Neuronal stem cell (in vitro differentiated cells): ENCODE measurements around the gene ZZZ3.

Source experiments
- DNase-seq: peaks from one replicate; pipeline ENCODE4 v3.0.0-alpha.2; 2013; ENCODE audit warnings: low spot score
- H2AFZ ChIP-seq: one replicate; pipeline ENCODE4 v1.6.1; 2013; ENCODE audit warnings: mild to moderate bottlenecking, low read length, inconsistent platforms
- H2AK5ac ChIP-seq: 2 replicates; pipeline ENCODE4 v1.6.1; 2013; ENCODE audit warnings: low read depth, mild to moderate bottlenecking, inconsistent platforms, low read length, moderate library complexity, mixed read lengths
- H2BK120ac ChIP-seq: 2 replicates; pipeline ENCODE4 v1.6.1; 2013; ENCODE audit warnings: low read depth, mild to moderate bottlenecking, inconsistent platforms, low read length, moderate library complexity, mixed read lengths
- H2BK12ac ChIP-seq: one replicate; pipeline ENCODE4 v1.6.1; 2013; ENCODE audit warnings: low read length, inconsistent platforms
- H2BK15ac ChIP-seq: 2 replicates; pipeline ENCODE4 v1.6.1; 2013; ENCODE audit warnings: mild to moderate bottlenecking, low read length, inconsistent platforms, mixed read lengths
- H2BK5ac ChIP-seq: one replicate; pipeline ENCODE4 v1.6.1; 2013; ENCODE audit warnings: inconsistent platforms, mild to moderate bottlenecking, low read length, moderate library complexity
- H3K14ac ChIP-seq: one replicate; pipeline ENCODE4 v1.6.1; 2013; ENCODE audit warnings: low read length, inconsistent platforms
- H3K18ac ChIP-seq: 2 replicates; pipeline ENCODE4 v1.6.1; 2013; ENCODE audit warnings: low read length, inconsistent platforms
- H3K23ac ChIP-seq: 2 replicates; pipeline ENCODE4 v1.6.1; 2013; ENCODE audit warnings: low read depth, mild to moderate bottlenecking, mixed read lengths, low read length, inconsistent platforms; ENCODE audit not compliant: poor library complexity
- H3K27ac ChIP-seq: replicated peaks from 3 replicates; pipeline ENCODE4 v1.5.1; 2013; ENCODE audit warnings: low read length, inconsistent platforms
- H3K27me3 ChIP-seq, 3 experiments: 2 replicates each; pipeline ENCODE4 v1.6.1; 2013; ENCODE audit warnings: low read length in 3 of 3, mild to moderate bottlenecking in 2 of 3, inconsistent platforms in 1 of 3, low read depth in 1 of 3, mixed read lengths in 1 of 3, moderate library complexity in 1 of 3; ENCODE audit not compliant: control insufficient read depth in 3 of 3, insufficient read depth in 3 of 3
- H3K36me3 ChIP-seq, 2 donors: replicated peaks in 1 of 2; 2 replicates each; pipeline ENCODE4 v1.6.1; 2013; ENCODE audit warnings: low read length in 2 of 2; ENCODE audit not compliant: control insufficient read depth in 2 of 2, insufficient read depth in 2 of 2
- H3K4ac ChIP-seq: 2 replicates; pipeline ENCODE4 v1.6.1; 2013; ENCODE audit warnings: inconsistent platforms, mild to moderate bottlenecking, low read length, moderate library complexity
- H3K4me1 ChIP-seq, 2 donors: 1 replicate in 1 of 2; 2 replicates in 1 of 2; pipeline ENCODE4 v1.6.1; 2013; ENCODE audit warnings: low read length in 2 of 2, low read depth in 1 of 2; ENCODE audit not compliant: control insufficient read depth in 2 of 2, insufficient read depth in 1 of 2
- H3K4me2 ChIP-seq: one replicate; pipeline ENCODE4 v1.6.1; 2013; ENCODE audit warnings: mild to moderate bottlenecking, low read length, inconsistent platforms; ENCODE audit not compliant: insufficient read depth, poor library complexity, severe bottlenecking
- H3K4me3 ChIP-seq, 2 donors: 2 replicates each; pipeline ENCODE4 v1.5.1; 2013; ENCODE audit warnings: low read length in 2 of 2, mild to moderate bottlenecking in 2 of 2, inconsistent platforms in 1 of 2, moderate library complexity in 1 of 2
- H3K79me1 ChIP-seq: one replicate; pipeline ENCODE4 v1.6.1; 2013; ENCODE audit warnings: low read depth, mild to moderate bottlenecking, inconsistent platforms, low read length, moderate library complexity
- H3K9ac ChIP-seq: one replicate; pipeline ENCODE4 v1.6.1; 2013; ENCODE audit warnings: mild to moderate bottlenecking, low read depth, low read length, inconsistent platforms; ENCODE audit not compliant: poor library complexity
- H3K9me3 ChIP-seq, 2 donors: replicated peaks in 1 of 2; 2 replicates each; pipeline versions ENCODE3 to v1.6.1; 2013; ENCODE audit warnings: low read length in 2 of 2, mild to moderate bottlenecking in 2 of 2, inconsistent platforms in 1 of 2, low read depth in 1 of 2, mixed read lengths in 1 of 2, moderate library complexity in 1 of 2; ENCODE audit not compliant: control insufficient read depth in 2 of 2, insufficient read depth in 1 of 2
- H4K8ac ChIP-seq: one replicate; pipeline ENCODE4 v1.6.1; 2013; ENCODE audit warnings: low read depth, mild to moderate bottlenecking, inconsistent platforms, low read length, moderate library complexity
- H4K91ac ChIP-seq: one replicate; pipeline ENCODE4 v1.6.1; 2013; ENCODE audit warnings: low read length, low read depth, mild to moderate bottlenecking, inconsistent platforms; ENCODE audit not compliant: poor library complexity
- WGBS, 2 donors: extraction: QIAGEN DNeasy Blood & Tissue Kit; methylation state at CpG; one replicate each; pipeline ENCODE4 v1.1.7; 2013; ENCODE audit warnings: missing lambda C conversion rate in 2 of 2, mixed read lengths in 1 of 2; ENCODE audit not compliant: insufficient read length in 2 of 2, insufficient replicate concordance in 1 of 2; ENCODE audit errors: extremely low coverage in 2 of 2; 5-methylcytosine and 5-hydroxymethylcytosine counted together

The ZZZ3 gene

GRCh38 chr1:77672374-77672773 is 10.1 kb downstream of the ZZZ3 start:
- Histone ChIP-seq H3K23ac (no peak overlapping the region), H3K9ac (no peak overlapping the region), H2BK120ac (no peak overlapping the region), H3K36me3 (peaks cover 3 to 24% of the 10 kb centered on the region in 2 donors), H4K91ac (no peak overlapping the region), H3K9me3 (no peaks in the 10 kb centered on the region), H3K4ac (no peak overlapping the region), H2BK15ac (no peak overlapping the region), H2BK5ac (no peak overlapping the region), H3K14ac (no peak overlapping the region), H2BK12ac (no peak overlapping the region), H3K4me1 (no peaks in the 10 kb centered on the region), H3K79me1 (peaks cover 3% of the 10 kb centered on the region), H3K18ac (no peak overlapping the region), H3K4me3 (no peak overlapping the region), H4K8ac (no peak overlapping the region), H2AK5ac (no peak overlapping the region), H3K4me2 (no peak overlapping the region), H3K27ac (no peak overlapping the region), H2AFZ (no peak overlapping the region), H3K27me3 (peaks cover 0 to 1% (median 0%) of the 10 kb centered on the region in 3 experiments)
- WGBS, 2 donors: no CpG with 5 or more reads among the region's 2 CpGs
- no peak for DNase-seq

GRCh38 chr1:77671836-77672235 is 10.6 kb downstream of the ZZZ3 start:
- peaks cover 2% of the 10 kb centered on the region for H3K79me1 ChIP-seq
- no peak overlapping the region for H3K14ac ChIP-seq
- no peak overlapping the region for H3K18ac ChIP-seq
- no CpG with 5 or more reads among the region's 5 CpGs for WGBS, 2 donors
- no peaks in the 10 kb centered on the region for H3K9me3 ChIP-seq
- no peak overlapping the region for H4K8ac ChIP-seq
- H3K4ac ChIP-seq: no peak overlapping the region
- H3K23ac ChIP-seq: no peak overlapping the region
- peaks cover 0 to 1% (median 0%) of the 10 kb centered on the region in 3 experiments for H3K27me3 ChIP-seq
- H2BK12ac ChIP-seq: no peak overlapping the region
- no peak overlapping the region for H4K91ac ChIP-seq
- H2BK15ac ChIP-seq: no peak overlapping the region
- DNase-seq: no peak
- H3K36me3 ChIP-seq: peaks cover 3 to 19% of the 10 kb centered on the region in 2 donors
- H3K4me2 ChIP-seq: no peak overlapping the region
- H2BK5ac ChIP-seq: no peak overlapping the region
- H3K4me3 ChIP-seq: no peak overlapping the region
- no peak overlapping the region for H2BK120ac ChIP-seq
- H3K9ac ChIP-seq: no peak overlapping the region
- H3K27ac ChIP-seq: no peak overlapping the region
- H3K4me1 ChIP-seq: no peaks in the 10 kb centered on the region
- no peak overlapping the region for H2AK5ac ChIP-seq
- H2AFZ ChIP-seq: no peak overlapping the region

DNA sequence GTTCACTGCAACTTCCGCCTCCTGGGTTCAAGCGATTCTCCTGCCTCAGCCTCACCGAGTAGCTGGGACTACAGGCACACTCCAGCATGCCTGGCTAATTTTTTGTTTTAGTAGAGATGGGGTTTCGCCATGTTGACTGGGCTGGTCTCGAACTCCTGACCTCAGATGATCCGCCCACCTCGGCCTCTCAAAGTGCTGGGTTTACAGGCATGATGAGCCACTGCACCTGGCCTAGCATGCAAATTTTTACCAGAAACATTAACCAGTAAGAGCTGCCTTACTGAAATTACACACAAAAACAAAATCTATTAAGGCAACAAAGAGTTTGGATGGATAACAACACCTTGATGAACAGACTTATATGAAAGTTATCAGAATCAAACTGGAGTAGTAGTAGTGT is 12.1 kb downstream of the ZZZ3 start:
- no peak overlapping the region for H3K23ac ChIP-seq
- peaks cover 2% of the 10 kb centered on the region for H3K79me1 ChIP-seq
- H2BK120ac ChIP-seq: no peak overlapping the region
- H2AK5ac ChIP-seq: no peak overlapping the region
- WGBS, 2 donors: no CpG with 5 or more reads among the region's 7 CpGs
- H4K91ac ChIP-seq: no peak overlapping the region
- H4K8ac ChIP-seq: no peak overlapping the region
- no peak overlapping the region for H2BK12ac ChIP-seq
- H3K36me3 ChIP-seq: peaks cover 0 to 7% of the 10 kb centered on the region in 2 donors
- no peak overlapping the region for H3K4me2 ChIP-seq
- no peak overlapping the region for H3K4me3 ChIP-seq
- no peak for DNase-seq
- H3K27ac ChIP-seq: no peak overlapping the region
- no peak overlapping the region for H2BK5ac ChIP-seq
- H2AFZ ChIP-seq: no peak overlapping the region
- H3K4me1 ChIP-seq: no peaks in the 10 kb centered on the region
- H3K4ac ChIP-seq: no peak overlapping the region
- no peak overlapping the region for H3K14ac ChIP-seq
- no peaks in the 10 kb centered on the region for H3K9me3 ChIP-seq
- H3K27me3 ChIP-seq: no peaks in the 10 kb centered on the region
- no peak overlapping the region for H3K18ac ChIP-seq
- no peak overlapping the region for H2BK15ac ChIP-seq
- no peak overlapping the region for H3K9ac ChIP-seq

DNA sequence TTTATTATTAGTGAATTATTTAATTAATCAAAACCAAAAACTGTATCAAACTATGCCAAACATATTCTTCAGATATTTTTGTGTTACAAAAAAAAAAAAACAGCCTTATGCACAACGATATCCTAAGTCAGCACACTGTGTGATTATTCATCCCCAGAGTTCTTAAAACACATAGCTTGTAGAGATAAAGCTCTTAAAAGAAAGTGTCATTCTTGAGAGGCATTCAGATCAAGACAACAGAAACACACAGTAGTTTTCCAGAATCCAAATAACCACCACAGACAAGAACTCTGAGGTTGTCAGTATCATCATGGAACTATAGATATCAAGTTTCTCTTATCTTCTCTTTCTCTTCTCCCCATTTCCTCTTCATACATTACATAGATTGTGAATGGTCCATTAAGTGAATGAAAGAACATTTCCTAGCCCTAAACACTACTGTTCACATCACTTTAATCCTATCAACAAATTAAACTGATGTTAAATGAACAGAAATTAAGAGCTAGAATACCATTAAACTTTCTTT is 13.5 kb downstream of the ZZZ3 start:
- H3K27me3 ChIP-seq: no peaks in the 10 kb centered on the region
- H3K9me3 ChIP-seq: no peaks in the 10 kb centered on the region
- H2AFZ ChIP-seq: no peak overlapping the region
- H3K18ac ChIP-seq: no peak overlapping the region
- H3K14ac ChIP-seq: no peak overlapping the region
- H3K9ac ChIP-seq: no peak overlapping the region
- no peak for DNase-seq
- no peak overlapping the region for H4K8ac ChIP-seq
- H3K23ac ChIP-seq: no peak overlapping the region
- no peak overlapping the region for H2BK15ac ChIP-seq
- H3K36me3 ChIP-seq: no peaks in the 10 kb centered on the region
- no peak overlapping the region for H3K4me2 ChIP-seq
- H2BK120ac ChIP-seq: no peak overlapping the region
- H2BK5ac ChIP-seq: no peak overlapping the region
- H2AK5ac ChIP-seq: no peak overlapping the region
- H4K91ac ChIP-seq: no peak overlapping the region
- H3K27ac ChIP-seq: no peak overlapping the region
- no peaks in the 10 kb centered on the region for H3K4me1 ChIP-seq
- no peak overlapping the region for H3K4ac ChIP-seq
- H3K79me1 ChIP-seq: peaks cover 2% of the 10 kb centered on the region
- no CpG with 5 or more reads among the region's 1 CpG for WGBS, 2 donors
- no peak overlapping the region for H2BK12ac ChIP-seq
- H3K4me3 ChIP-seq: no peak overlapping the region
